GM18858 (cell line): ENCODE data around the gene DNAAF1.

ENCODE experiments used
- ATAC-seq: cut with Tn5 transposase; IDR thresholded peaks from one replicate; pipeline ENCODE4 v1.9.1; 2021; ENCODE audit not compliant: unreplicated experiment

The DNAAF1 gene

GRCh38 chr16:84121007-84121406 lies 24.1 kb upstream of the DNAAF1 start:
- no peak for ATAC-seq

- no peak for ATAC-seq
Measured at GRCh38 chr16:84124257-84125073, 20.6 kb upstream of the DNAAF1 start.

GRCh38 chr16:84131117-84131516 lies 14.0 kb upstream of the DNAAF1 start:
- no peak for ATAC-seq

GRCh38 chr16:84132527-84133285 lies 12.4 kb upstream of the DNAAF1 start:
- ATAC-seq: no peak

GRCh38 chr16:84136331-84137125 lies 8.6 kb upstream of the DNAAF1 start:
- ATAC-seq: no peak

GRCh38 chr16:84137287-84137686 lies 7.8 kb upstream of the DNAAF1 start:
- ATAC-seq: no peak

GRCh38 chr16:84137769-84138357 lies 7.2 kb upstream of the DNAAF1 start:
- ATAC-seq: no peak

GRCh38 chr16:84138500-84138823 lies 6.6 kb upstream of the DNAAF1 start:
- ATAC-seq: no peak

GRCh38 chr16:84138824-84139627 lies 6.1 kb upstream of the DNAAF1 start:
- peak; percentile 88 for ATAC-seq

- no peak for ATAC-seq
Measured at GRCh38 chr16:84139628-84140258, 5.4 kb upstream of the DNAAF1 start.

- no peak for ATAC-seq
Measured at GRCh38 chr16:84141143-84141670, 3.9 kb upstream of the DNAAF1 start.

- ATAC-seq: no peak
Measured at GRCh38 chr16:84143081-84143480, 2.0 kb upstream of the DNAAF1 start.

GRCh38 chr16:84143784-84144199 lies 1.3 kb upstream of the DNAAF1 start:
- ATAC-seq: no peak

GRCh38 chr16:84144209-84144858 lies 774 bp upstream of the DNAAF1 start:
- ATAC-seq: no peak

GRCh38 chr16:84150926-84151325 lies 5.8 kb downstream of the DNAAF1 start:
- ATAC-seq: no peak

- no peak for ATAC-seq
Measured at GRCh38 chr16:84153660-84154214, 8.6 kb downstream of the DNAAF1 start.

- no peak for ATAC-seq
Measured at GRCh38 chr16:84155226-84155625, 10.1 kb downstream of the DNAAF1 start.

GRCh38 chr16:84155771-84156170 lies 10.7 kb downstream of the DNAAF1 start:
- ATAC-seq: no peak

GRCh38 chr16:84156342-84156784 lies 11.3 kb downstream of the DNAAF1 start:
- ATAC-seq: no peak
